HG02943 (cell line): ENCODE data around the gene AASS.

ENCODE experiments used
- ATAC-seq: cut with Tn5 transposase; IDR thresholded peaks from one replicate; pipeline ENCODE4 v1.9.1; 2021; ENCODE audit warnings: mild to moderate bottlenecking, low read depth, moderate library complexity; ENCODE audit not compliant: unreplicated experiment

The AASS gene

DNA sequence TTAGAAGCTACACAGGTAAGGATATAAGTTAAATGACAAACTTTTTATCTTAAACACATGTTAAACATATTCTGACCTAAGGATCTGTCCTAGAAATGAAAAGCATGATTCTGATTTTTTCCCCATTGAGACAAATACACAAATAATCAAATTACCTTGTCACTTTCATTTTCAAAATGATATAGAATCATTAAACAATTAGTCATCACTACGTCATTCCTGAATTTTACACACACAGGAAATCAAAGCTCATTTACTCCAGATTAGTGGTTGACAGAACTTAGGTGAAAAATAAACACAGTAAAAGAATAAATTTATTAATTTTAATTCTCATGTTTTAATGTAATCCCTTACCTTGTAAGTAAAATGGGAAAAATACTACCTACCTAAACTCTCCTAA is 89.0 kb downstream of the AASS start:
- no peak for ATAC-seq

DNA sequence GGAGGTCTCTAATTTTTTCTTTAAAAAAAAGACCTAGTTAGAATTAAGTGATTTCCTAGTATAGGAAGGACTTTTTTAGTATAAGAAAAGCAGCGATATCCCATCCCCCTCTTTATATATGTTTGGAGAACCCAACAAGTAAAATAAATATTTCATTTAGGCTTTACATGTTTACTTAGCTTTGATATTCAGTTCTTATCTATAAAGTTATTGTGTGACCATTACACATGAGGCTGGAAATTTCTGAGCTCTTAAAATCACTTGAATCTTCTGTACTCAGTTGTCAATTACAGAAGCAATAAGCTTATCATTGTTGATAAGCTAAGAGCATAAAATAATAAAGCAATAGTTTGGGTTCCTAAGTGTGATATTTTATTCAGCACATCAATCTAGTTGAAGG is 89.7 kb downstream of the AASS start:
- no peak for ATAC-seq

DNA sequence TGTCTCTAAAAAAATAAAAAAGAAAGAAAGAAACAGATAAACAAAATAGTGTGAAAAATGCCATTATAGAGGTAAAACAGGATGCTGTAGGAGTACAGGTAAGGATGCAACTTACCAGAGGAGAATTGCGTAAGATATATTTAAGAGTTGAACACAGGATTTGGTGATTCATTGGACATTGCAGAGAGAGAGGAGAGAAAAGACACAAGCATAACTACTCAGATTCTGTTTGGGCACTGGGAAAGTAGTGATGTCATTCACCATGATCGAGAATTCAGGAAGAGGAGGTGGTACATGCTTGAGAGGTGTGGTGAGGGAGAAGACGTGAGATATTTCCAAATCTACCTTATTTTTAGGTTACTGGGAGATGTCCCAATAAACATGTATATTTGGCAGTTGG is 97.6 kb downstream of the AASS start:
- ATAC-seq = no peak

DNA sequence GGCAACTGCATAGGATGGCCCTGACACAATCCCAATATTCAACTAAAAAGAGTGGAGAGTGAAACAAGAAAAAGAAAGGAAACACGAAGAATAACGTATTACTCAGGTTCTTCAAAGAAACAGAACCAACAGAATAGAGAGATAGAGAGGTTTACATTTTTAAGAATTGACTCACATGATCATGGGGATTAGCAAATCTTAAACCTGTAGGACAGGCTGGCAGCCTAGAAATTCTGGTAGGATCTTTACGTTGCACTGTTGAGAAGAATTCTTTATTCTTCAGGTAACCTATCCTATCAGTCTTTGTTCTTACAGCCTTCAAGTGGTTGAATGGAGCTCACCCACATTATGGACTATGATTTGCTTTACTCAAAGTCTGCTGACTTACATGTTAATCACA is 103.9 kb downstream of the AASS start:
- no peak for ATAC-seq

DNA sequence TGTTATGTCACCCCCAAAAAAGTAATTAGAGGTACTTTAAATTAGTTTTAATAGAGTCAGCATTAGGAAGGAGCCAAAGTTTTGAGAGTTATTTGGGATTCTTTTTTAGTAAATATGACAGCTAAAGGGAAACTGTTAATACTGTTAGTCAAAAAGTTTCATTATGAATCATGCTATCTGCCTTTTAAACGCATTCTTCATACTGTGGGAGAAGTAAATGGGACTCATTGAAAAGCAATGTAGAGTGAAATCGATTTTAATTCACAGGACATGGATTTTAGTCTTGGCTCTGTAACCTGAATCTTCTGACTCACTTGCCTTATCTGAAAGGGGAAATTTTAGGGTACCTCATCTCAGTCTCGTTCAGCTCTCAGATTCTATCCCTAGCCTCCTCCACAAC is 105.1 kb downstream of the AASS start:
- no peak for ATAC-seq

DNA sequence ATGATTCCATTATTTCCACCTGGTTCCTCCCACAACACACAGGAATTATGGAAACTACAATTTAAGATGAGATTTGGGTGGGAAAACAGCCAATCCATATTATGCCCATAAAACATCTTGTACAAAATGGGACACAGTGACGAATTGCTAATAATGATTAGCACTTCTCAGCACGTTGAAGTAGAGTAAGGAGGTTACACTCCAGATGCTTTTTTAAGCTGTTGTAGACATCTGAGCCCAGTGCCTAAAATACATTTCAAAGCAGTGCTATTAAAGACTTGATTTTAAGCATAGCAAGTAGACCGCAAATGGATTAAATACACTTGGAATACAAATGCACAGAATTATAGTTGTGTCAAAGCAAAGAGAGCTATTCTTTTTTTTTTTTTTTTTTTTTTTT is 105.9 kb downstream of the AASS start:
- ATAC-seq = no peak

DNA sequence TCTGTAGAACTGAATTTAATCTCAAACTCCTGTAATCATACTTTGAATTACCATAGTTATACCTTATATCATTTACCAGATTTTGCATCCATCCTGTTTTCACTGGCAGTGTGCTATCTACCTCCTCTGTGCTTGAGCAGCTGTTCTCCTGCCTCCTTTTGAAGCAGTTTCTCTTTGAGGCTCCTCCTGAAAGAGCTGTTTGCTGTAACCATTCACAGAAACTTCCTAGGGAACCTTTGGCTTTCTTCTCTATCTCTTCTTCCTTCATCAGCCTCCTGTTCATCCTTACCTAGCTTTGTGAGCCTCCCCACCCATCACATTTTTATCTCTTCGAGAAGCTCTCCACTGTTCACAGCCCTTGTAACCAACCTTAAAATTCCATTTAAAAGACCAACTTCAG is 108.2 kb downstream of the AASS start:
- no peak for ATAC-seq

DNA sequence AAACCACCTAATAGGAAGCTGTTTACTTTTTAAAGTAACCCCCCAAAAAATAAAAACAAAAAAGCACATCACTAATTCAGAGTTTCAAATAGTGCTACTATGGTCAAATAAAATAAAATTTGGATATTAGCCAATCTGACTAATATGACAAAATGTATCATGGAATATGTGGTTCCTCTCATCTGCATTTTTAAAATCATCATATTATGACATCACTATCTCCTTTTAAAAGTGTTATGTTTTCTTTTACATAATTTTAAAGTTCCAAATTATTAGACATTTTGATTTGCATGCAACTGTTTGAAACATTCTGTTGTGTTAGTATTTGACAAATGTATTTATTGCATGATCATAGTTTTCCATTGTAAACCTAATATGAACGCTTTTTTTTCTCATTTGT is 110.4 kb downstream of the AASS start:
- no peak for ATAC-seq

DNA sequence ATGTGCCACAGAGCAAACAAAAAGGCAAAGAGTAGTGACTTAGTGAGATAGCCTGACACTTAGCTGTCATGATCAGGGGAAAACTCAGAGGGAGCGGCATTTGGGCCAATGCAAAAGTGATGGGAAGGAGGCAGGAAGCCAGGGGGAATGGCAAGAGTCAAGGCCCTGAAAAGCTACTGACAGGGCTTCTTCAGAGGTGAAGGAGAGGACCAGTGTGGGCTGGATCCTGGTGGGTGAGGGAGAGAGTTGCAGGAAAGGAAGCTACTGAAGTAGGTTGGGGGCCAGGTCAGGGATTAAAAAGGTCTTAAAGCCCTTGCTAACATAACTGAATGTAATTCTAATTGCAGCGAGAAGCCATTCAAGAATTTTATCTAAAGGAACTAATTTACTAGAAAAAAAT is 117.0 kb downstream of the AASS start:
- no peak for ATAC-seq
